Activated CD8-positive, alpha-beta T cell treated with anti-CD3 and anti-CD28 coated beads, Interleukin-2, amount 10 ng/mL, durations not matched to agents 7 days and 5 days (primary cell): ENCODE results near the gene C1orf210. TPM values are rescaled to one million over a fixed set of nuclear protein-coding genes. Genes with fewer than 3 reads are reported as not detected.

Source experiments
- ATAC-seq: fragments of 150-1000 bp; cut with Tn5 transposase; one replicate; pipeline ENCODE4 v1.10.0; 2021; ENCODE audit warnings: moderate library complexity
- CTCF ChIA-PET: fragments of 350-600 bp; sonication (Branson Sonifier 250); formaldehyde crosslinking; loops from one replicate; lab custom pipeline; 2021; ENCODE audit warnings: antibody characterized with exemption; lab: Charles Lee
- POLR2A ChIA-PET: fragments of 350-600 bp; sonication (Branson Sonifier 250); formaldehyde crosslinking; loops from one replicate; lab custom pipeline; 2021; ENCODE audit warnings: antibody characterized with exemption; lab: Charles Lee
- DNase-seq: peaks from one replicate; pipeline ENCODE4 v3.0.0-alpha.2; 2020
- H3K27ac Mint-ChIP-seq: one replicate; pipeline ENCODE4 v1.8.0; 2021; ENCODE audit warnings: mild to moderate bottlenecking, mixed read lengths
- H3K27me3 Mint-ChIP-seq: one replicate; pipeline ENCODE4 v1.8.0; 2021; ENCODE audit warnings: low read depth, mixed read lengths
- H3K36me3 Mint-ChIP-seq: one replicate; pipeline ENCODE4 v1.8.0; 2021; ENCODE audit warnings: low read depth, mixed read lengths
- H3K4me1 Mint-ChIP-seq: one replicate; pipeline ENCODE4 v1.8.0; 2021; ENCODE audit warnings: low read depth, mixed read lengths
- H3K4me3 Mint-ChIP-seq: one replicate; pipeline ENCODE4 v1.8.0; 2021; ENCODE audit warnings: mild to moderate bottlenecking, mixed read lengths
- H3K9me3 Mint-ChIP-seq: one replicate; pipeline ENCODE4 v1.8.0; 2022; ENCODE audit warnings: mixed read lengths; ENCODE audit not compliant: insufficient read depth
- total RNA-seq, 2 experiments: library from RNA; stranded (reverse); gene quantifications; one replicate each; pipeline ENCODE4 v1.2.3, GENCODE V29; 2021

C1orf210 gene
- total RNA-seq, 2 experiments from 2014 or later, result not detected

- no peak overlapping the region for H3K4me3 Mint-ChIP-seq
- ChIA-PET CTCF (no interaction called here), POLR2A (interaction anchor here (1.1 kb wide), 1 partner anchor 9 kb away, joined by 3 read pairs; no protein-coding TSS in a partner anchor)
- H3K9me3 Mint-ChIP-seq, result no peaks in the 10 kb centered on the region
- peaks cover 7% of the 10 kb centered on the region for H3K27me3 Mint-ChIP-seq
- H3K4me1 Mint-ChIP-seq, result no peaks in the 10 kb centered on the region
- DNase-seq, result no peak
- H3K36me3 Mint-ChIP-seq, result no peaks in the 10 kb centered on the region
- no peak for ATAC-seq
- no peak overlapping the region for H3K27ac Mint-ChIP-seq
These were observed 1.2 kb upstream of the C1orf210 start for GRCh38 chr1:43286533-43286932.

DNA sequence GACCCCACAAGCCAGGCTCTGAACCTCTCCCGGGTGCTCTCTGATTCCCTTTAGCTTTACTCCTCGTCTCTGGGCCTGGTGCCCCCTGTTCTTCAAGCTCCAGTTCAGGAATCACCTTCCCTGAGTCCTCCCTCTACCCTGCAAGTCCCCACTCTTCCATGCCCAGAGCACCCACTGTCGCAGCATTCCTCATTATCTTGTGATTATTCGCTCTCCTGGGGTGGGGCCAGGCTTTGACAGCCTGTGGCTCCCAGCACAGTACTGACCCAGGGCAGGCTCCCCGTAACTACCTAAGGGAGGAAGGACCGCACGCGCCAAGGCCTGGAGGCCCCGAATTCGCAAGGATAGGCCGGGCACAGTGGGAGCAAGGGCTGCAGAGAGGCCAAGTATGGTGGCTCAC lies 734 bp upstream of the C1orf210 start:
- Mint-ChIP-seq H3K4me3 (no peak overlapping the region), H3K36me3 (no peaks in the 10 kb centered on the region), H3K9me3 (no peaks in the 10 kb centered on the region), H3K4me1 (no peaks in the 10 kb centered on the region), H3K27me3 (peaks cover 7% of the 10 kb centered on the region), H3K27ac (no peak overlapping the region)
- POLR2A ChIA-PET, result interaction anchor here (1.1 kb wide), 1 partner anchor 8 kb away, joined by 3 read pairs; no protein-coding TSS in a partner anchor
- CTCF ChIA-PET, result interaction anchor here (0.8 to 1.5 kb wide), 2 partner anchors 28 to 72 kb away, joined by 3 to 4 read pairs; partner anchors contain the start of gene CDC20
- no peak for ATAC-seq
- DNase-seq, result no peak

GRCh38 chr1:43284546-43285110 lies 753 bp downstream of the C1orf210 start:
- Mint-ChIP-seq H3K4me1 (no peaks in the 10 kb centered on the region), H3K27ac (no peak overlapping the region), H3K4me3 (no peak overlapping the region), H3K9me3 (no peaks in the 10 kb centered on the region), H3K36me3 (no peaks in the 10 kb centered on the region), H3K27me3 (peaks cover 11% of the 10 kb centered on the region)
- POLR2A ChIA-PET, result no interaction called here
- CTCF ChIA-PET, result interaction anchor here (1.5 kb wide), 1 partner anchor 74 kb away, joined by 4 read pairs; the partner anchor contains the start of gene CDC20
- no peak for ATAC-seq
- no peak for DNase-seq

- ATAC-seq, result no peak
- Mint-ChIP-seq H3K27me3 (peaks cover 11% of the 10 kb centered on the region), H3K4me3 (no peak overlapping the region), H3K27ac (no peak overlapping the region), H3K4me1 (no peaks in the 10 kb centered on the region), H3K9me3 (no peaks in the 10 kb centered on the region), H3K36me3 (no peaks in the 10 kb centered on the region)
- ChIA-PET POLR2A (interaction anchor here (1.2 kb wide), 1 partner anchor 11 kb away, joined by 5 read pairs; no protein-coding TSS in a partner anchor), CTCF (no interaction called here)
- no peak for DNase-seq
These were observed 1.3 kb downstream of the C1orf210 start for GRCh38 chr1:43284065-43284464.

DNA sequence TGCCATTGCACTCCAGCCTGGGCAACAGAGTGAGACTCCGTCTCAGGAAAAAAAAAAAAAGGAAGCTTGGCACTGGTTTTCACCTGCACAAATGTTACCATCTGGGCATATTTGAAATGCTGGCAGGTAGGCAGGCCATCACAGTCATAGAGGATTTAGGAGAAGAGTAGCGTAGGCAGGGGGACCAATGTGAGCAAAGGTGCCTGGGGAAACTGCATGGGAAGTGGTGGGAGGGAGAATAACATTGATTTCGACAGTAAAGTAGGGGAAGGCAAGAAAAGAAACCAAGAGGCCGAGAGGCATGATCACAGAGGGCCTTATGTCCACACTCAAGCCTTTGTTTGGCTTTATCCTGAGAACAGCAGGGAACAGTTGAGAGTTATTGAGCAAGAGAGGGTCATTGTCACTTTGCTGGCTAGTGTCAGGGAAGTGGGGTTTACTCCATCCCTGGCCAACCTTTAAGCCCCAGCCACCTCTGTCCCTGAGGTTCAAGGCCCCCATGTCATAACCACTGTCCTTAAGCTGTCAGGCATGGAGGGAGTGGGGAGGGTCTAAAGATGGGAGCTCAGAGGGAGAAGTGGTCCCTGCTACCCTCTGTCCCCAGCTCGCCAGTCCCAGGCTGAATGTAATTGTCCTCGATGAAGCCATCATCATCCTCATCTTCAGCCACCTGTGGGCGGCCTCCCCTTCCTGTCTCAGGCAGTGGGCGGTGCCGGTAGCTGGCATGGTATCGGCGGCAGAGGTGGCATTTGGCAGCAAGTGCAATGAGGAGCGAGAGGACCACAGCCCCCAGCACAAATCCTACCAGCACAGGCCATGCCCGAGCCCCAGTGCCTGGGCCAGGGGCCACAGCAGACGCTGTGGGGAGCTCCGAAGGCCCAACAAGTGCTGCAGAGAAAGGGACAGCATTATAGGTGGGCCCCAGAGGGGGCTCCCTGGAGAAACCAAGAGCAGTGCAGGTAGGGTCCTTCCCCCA lies 2.9 kb downstream of the C1orf210 start:
- DNase-seq, result no peak
- H3K4me1 Mint-ChIP-seq, result no peaks in the 10 kb centered on the region
- ChIA-PET POLR2A (interaction anchor here (0.8 to 1.2 kb wide), 2 partner anchors 13 to 66 kb away, joined by 3 to 5 read pairs; no protein-coding TSS in a partner anchor), CTCF (no interaction called here)
- H3K27ac Mint-ChIP-seq, result no peak overlapping the region
- ATAC-seq, result no peak
- H3K27me3 Mint-ChIP-seq, result peaks cover 8% of the 10 kb centered on the region
- no peak overlapping the region for H3K4me3 Mint-ChIP-seq
- no peaks in the 10 kb centered on the region for H3K36me3 Mint-ChIP-seq
- no peaks in the 10 kb centered on the region for H3K9me3 Mint-ChIP-seq

- Mint-ChIP-seq H3K36me3 (no peaks in the 10 kb centered on the region), H3K4me3 (no peak overlapping the region), H3K27ac (no peak overlapping the region), H3K27me3 (peaks cover 4% of the 10 kb centered on the region), H3K9me3 (no peaks in the 10 kb centered on the region), H3K4me1 (peaks cover 9% of the 10 kb centered on the region)
- DNase-seq (no peak), ATAC-seq (no peak)
- ChIA-PET CTCF (no interaction called here), POLR2A (no interaction called here)
These were observed 4.7 kb downstream of the C1orf210 start for GRCh38 chr1:43280692-43281091.

DNA sequence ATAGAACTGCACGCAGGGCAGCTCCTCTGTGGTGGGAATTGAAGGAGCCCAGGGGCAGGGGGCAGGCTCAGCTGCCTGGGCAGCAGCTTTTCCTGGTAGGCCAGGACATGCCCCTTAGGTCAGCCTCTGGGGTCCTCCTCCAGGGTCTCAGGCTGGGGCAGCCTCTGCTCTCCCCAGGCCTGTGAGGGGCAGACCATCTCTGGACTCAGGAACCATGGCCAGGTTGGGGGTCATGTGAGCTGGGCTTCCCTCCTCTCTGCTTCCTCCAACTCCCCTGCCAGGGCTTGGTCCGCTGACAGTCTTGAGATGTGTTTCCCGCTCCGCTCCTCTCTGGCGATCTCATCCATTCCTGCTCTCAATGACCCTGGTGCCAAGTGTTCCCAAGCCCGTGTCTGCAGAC lies 5.7 kb downstream of the C1orf210 start:
- DNase-seq (no peak), ATAC-seq (no peak)
- Mint-ChIP-seq H3K4me3 (no peak overlapping the region), H3K4me1 (peaks cover 16% of the 10 kb centered on the region), H3K36me3 (peaks cover 5% of the 10 kb centered on the region), H3K27me3 (peaks cover 4% of the 10 kb centered on the region), H3K27ac (no peak overlapping the region), H3K9me3 (no peaks in the 10 kb centered on the region)
- POLR2A ChIA-PET, result interaction anchor here (1.0 kb wide), 1 partner anchor 16 kb away, joined by 3 read pairs; no protein-coding TSS in a partner anchor
- CTCF ChIA-PET, result no interaction called here

- Mint-ChIP-seq H3K4me3 (no peak overlapping the region), H3K4me1 (peaks cover 21% of the 10 kb centered on the region), H3K27me3 (peaks cover 4% of the 10 kb centered on the region), H3K9me3 (no peaks in the 10 kb centered on the region), H3K27ac (no peak overlapping the region), H3K36me3 (peaks cover 9% of the 10 kb centered on the region)
- ATAC-seq, result no peak
- ChIA-PET POLR2A (interaction anchor here (0.8 kb wide), 1 partner anchor 79 kb away, joined by 3 read pairs; no protein-coding TSS in a partner anchor), CTCF (no interaction called here)
- no peak for DNase-seq
These were observed 6.2 kb downstream of the C1orf210 start for GRCh38 chr1:43279161-43279560.

DNA sequence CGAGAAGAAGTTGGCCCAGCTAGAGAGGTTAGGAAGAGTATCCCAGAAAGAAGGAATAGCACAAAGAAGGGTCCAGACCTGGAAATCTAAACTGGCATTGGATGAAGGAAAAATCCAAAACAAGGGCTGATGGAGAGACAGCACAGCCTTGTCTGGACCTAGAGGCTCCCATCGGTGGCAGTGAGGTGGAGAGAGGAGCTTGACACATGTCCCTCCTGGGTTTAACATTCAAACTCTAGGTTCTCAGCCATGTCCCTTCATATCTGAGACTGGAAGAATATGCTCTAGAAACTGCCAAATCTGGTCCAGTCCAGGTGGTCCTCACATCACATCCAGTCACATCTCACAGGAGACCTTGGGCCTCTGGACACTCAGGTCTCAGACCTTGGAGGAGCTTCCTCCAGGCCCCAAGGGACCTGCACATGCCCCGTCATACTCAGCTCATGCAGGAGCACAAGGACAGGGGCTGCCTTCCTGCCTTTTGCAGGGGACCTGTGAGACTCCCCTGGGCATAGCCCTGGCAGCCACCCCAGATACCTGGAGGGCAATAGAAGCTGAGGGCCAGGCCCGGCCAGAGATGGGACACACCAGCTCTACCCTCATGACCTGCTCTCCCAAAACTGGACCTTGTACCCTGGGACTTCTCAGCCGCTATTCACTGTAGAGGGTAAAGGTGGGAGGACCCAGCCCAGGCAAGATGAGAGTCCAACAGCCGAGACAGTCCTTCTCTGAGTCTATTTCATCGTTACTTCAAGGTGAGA lies 8.1 kb downstream of the C1orf210 start:
- ChIA-PET POLR2A (interaction anchor here (1.3 kb wide), 1 partner anchor 9 kb away, joined by 3 read pairs; the partner anchor contains the start of gene C1orf210), CTCF (no interaction called here)
- no peak overlapping the region for H3K4me3 Mint-ChIP-seq
- no peak for ATAC-seq
- no peaks in the 10 kb centered on the region for H3K9me3 Mint-ChIP-seq
- H3K27ac Mint-ChIP-seq, result no peak overlapping the region
- peaks cover 11% of the 10 kb centered on the region for H3K36me3 Mint-ChIP-seq
- peaks cover 4% of the 10 kb centered on the region for H3K27me3 Mint-ChIP-seq
- peaks cover 23% of the 10 kb centered on the region for H3K4me1 Mint-ChIP-seq
- no peak for DNase-seq

GRCh38 chr1:43276673-43277072 lies 8.7 kb downstream of the C1orf210 start:
- DNase-seq (no peak), ATAC-seq (no peak)
- Mint-ChIP-seq H3K27ac (peak overlapping the region; percentile 63), H3K9me3 (no peaks in the 10 kb centered on the region), H3K27me3 (peaks cover 6% of the 10 kb centered on the region), H3K4me1 (peaks cover 23% of the 10 kb centered on the region), H3K36me3 (peaks cover 11% of the 10 kb centered on the region), H3K4me3 (no peak overlapping the region)
- ChIA-PET POLR2A (no interaction called here), CTCF (no interaction called here)

DNA sequence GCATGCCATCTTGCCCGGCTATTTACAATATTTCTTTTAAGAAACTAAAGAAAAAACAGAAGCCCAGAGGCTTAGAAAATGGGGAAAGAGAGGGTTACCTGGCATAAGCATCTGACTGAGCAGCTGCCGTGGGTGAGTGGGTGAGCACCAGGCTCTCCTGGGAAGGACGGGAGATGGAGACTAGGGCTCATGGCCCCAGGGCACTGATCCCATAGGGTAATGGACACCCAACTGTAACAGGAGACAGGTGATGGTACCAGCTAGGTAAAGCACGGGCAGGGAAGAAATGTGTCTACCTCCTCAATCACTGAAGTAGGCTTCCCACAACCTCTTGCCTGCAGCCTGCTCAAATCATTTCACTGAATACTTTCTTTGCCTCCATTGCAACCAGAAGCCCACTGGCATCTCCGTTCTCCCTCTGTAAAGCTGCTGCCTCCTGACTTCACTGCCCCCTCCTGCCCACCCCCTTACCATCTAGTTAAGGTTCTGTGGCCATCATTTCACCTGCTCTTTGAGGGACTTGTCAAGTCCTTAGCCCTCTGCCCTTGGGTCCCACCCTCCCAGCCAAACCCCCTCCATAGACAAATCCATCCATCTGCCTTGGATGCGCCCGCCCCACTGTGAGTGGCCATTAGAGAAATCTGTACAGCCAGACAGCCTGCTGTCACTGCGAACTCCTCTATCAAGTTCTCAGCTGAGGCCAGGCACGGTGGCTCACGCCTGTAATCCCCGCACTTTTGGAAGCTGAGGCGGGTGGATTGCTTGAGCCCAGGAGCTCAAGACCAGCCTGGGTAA lies 9.4 kb downstream of the C1orf210 start:
- CTCF ChIA-PET, result no interaction called here

More for the DNA sequence above, 9.4 kb downstream of the C1orf210 start:
- no peaks in the 10 kb centered on the region for H3K9me3 Mint-ChIP-seq
- H3K4me3 Mint-ChIP-seq, result no peak overlapping the region
- peak overlapping the region; percentile 63 for H3K27ac Mint-ChIP-seq
- POLR2A ChIA-PET, result no interaction called here
- peaks cover 11% of the 10 kb centered on the region for H3K36me3 Mint-ChIP-seq
- peaks cover 25% of the 10 kb centered on the region for H3K4me1 Mint-ChIP-seq
- peaks cover 6% of the 10 kb centered on the region for H3K27me3 Mint-ChIP-seq
- DNase-seq, result no peak
- ATAC-seq, result no peak
